Testis (tissue), 2 donors: ENCODE data around the gene B4GALNT4.

Experiments
- POLR2A ChIP-seq: fragments of 450-650 bp; IDR thresholded peaks from one replicate; pipeline ENCODE4 v1.6.1; 2017; ENCODE audit warnings: antibody characterized with exemption, mild to moderate bottlenecking, moderate library complexity
- TF ChIP-seq, protein P1 (sequence below), 3 experiments: fragments of 450-650 bp in 2 of 3; fragments of 200-600 bp in 1 of 3; sonication (generic) in 1 of 3; IDR thresholded peaks; one replicate each; pipeline ENCODE4 v1.5.1; 2016 to 2019; ENCODE audit warnings: antibody characterized with exemption in 3 of 3, mild to moderate bottlenecking in 2 of 3, moderate library complexity in 1 of 3

DNA sequence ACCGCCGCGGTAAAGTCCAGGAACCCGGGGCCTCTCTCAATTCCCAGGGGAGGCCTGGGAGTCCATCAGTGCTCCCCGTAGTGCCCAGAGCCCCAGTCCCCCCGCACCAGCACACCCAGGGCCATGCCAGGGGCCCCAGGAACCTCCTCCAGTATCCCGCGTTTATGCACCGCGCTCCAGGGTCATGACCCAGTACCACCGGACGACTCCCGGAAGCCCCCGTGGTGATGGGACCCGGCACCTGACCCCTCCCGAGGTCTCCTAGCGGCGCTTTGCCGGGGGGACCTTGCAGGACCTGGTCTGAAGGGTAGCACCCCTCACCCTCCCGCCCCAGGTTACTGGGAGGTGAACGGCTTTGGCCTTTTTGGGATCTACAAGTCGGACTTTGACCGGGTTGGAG, 11.2 kb downstream of the B4GALNT4 start:
- TF ChIP-seq, protein P1, sequence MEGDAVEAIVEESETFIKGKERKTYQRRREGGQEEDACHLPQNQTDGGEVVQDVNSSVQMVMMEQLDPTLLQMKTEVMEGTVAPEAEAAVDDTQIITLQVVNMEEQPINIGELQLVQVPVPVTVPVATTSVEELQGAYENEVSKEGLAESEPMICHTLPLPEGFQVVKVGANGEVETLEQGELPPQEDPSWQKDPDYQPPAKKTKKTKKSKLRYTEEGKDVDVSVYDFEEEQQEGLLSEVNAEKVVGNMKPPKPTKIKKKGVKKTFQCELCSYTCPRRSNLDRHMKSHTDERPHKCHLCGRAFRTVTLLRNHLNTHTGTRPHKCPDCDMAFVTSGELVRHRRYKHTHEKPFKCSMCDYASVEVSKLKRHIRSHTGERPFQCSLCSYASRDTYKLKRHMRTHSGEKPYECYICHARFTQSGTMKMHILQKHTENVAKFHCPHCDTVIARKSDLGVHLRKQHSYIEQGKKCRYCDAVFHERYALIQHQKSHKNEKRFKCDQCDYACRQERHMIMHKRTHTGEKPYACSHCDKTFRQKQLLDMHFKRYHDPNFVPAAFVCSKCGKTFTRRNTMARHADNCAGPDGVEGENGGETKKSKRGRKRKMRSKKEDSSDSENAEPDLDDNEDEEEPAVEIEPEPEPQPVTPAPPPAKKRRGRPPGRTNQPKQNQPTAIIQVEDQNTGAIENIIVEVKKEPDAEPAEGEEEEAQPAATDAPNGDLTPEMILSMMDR (IDR thresholded peaks at IDR 0.05), result no peak
- TF ChIP-seq POLR2A, result no peak
